ENCODE results near the gene GRK5.

DNA sequence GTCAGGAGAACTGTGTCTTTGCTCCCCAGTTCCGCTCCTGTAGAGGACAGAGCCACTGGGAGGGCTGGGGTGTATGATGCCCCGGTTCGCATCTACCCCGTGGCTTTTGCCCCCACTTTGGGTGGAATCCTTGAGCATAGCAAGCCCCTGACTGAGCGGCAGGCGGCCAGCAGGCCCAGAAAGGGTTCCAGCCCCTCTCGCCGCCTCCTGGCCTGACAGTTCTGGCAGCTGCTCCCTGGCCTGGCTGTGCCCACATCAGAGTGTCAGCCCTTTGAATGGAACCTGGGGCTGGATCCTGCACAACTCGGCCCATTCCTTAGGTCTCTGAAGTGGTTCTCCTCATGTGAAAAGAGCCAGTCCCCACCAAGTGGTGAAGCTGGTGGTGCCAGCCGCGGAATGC, 106.7 kb downstream of the GRK5 start:
- TF ChIP-seq, protein P1, sequence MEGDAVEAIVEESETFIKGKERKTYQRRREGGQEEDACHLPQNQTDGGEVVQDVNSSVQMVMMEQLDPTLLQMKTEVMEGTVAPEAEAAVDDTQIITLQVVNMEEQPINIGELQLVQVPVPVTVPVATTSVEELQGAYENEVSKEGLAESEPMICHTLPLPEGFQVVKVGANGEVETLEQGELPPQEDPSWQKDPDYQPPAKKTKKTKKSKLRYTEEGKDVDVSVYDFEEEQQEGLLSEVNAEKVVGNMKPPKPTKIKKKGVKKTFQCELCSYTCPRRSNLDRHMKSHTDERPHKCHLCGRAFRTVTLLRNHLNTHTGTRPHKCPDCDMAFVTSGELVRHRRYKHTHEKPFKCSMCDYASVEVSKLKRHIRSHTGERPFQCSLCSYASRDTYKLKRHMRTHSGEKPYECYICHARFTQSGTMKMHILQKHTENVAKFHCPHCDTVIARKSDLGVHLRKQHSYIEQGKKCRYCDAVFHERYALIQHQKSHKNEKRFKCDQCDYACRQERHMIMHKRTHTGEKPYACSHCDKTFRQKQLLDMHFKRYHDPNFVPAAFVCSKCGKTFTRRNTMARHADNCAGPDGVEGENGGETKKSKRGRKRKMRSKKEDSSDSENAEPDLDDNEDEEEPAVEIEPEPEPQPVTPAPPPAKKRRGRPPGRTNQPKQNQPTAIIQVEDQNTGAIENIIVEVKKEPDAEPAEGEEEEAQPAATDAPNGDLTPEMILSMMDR (IDR thresholded peaks at IDR 0.05; ENCODE audit: low read depth, low read length) = no peak
- TF ChIP-seq EZH2phosphoT487 (IDR thresholded peaks at IDR 0.05; ENCODE audit: low read depth) = no peak

Data from OCI-LY3 (cell line).